GM19351 (cell line): ENCODE results near the gene USP22.

ENCODE experiments used
- ATAC-seq: cut with Tn5 transposase; IDR thresholded peaks from one replicate; pipeline ENCODE4 v1.9.1; 2021; ENCODE audit warnings: mild to moderate bottlenecking, moderate library complexity; ENCODE audit not compliant: unreplicated experiment

Gene USP22

DNA sequence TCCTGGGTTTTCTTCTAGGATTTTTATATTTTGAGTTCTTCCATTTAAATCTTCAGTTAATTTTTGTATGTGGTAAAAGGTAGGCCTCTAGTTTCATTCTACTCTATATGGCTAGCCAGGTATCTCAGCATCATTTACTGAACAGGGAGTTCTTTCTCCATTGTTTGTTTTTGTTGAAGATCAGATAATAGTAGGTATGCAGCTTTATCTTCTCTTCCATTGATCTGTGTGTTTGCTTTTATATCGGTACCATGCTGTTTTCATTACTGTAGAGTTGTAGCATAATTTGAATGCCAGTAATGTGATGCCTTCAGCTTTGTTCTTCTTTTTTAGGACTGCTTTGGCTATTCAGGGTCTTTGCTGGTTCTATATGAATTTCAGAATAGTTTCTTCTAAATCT lies 77.3 kb downstream of the USP22 start:
- ATAC-seq: no peak

DNA sequence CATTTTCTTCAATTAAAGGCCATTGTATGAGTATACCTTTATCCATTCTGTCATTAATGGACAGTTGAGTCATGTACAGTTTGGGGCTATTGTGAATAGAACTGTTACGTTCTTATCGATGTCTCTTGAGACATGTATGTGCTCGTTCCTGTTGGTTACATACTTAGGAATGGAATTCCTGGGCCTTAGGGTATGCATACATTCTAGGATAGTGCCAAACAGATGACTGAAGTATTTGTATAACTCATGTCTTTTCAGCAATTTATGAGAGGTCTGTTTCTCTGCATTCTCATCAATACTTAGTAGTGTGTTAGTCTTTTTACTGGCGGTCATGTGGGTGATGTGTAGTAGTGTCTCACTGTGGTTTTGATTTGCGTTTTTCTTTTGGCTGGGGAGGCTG lies 81.2 kb downstream of the USP22 start:
- ATAC-seq: no peak

DNA sequence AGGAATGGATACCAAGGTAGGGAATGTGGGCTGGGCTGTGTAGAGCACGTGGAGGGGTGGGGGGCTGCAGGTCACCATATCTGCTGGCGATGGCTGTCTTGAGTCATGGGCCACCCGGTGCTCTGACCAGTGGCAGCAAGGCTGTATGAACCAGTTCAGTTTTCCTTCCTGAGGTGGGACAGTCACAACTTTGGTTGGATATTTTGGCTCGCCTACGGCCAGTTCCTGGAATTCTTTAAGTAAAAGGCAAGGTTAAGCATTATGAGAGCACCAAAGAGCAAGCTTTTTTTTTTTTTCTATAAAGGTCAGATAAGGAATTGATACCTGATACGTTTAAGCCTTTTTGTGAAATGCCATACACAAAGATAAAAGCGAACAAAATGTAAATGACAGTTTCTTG lies 81.9 kb downstream of the USP22 start:
- no peak for ATAC-seq

DNA sequence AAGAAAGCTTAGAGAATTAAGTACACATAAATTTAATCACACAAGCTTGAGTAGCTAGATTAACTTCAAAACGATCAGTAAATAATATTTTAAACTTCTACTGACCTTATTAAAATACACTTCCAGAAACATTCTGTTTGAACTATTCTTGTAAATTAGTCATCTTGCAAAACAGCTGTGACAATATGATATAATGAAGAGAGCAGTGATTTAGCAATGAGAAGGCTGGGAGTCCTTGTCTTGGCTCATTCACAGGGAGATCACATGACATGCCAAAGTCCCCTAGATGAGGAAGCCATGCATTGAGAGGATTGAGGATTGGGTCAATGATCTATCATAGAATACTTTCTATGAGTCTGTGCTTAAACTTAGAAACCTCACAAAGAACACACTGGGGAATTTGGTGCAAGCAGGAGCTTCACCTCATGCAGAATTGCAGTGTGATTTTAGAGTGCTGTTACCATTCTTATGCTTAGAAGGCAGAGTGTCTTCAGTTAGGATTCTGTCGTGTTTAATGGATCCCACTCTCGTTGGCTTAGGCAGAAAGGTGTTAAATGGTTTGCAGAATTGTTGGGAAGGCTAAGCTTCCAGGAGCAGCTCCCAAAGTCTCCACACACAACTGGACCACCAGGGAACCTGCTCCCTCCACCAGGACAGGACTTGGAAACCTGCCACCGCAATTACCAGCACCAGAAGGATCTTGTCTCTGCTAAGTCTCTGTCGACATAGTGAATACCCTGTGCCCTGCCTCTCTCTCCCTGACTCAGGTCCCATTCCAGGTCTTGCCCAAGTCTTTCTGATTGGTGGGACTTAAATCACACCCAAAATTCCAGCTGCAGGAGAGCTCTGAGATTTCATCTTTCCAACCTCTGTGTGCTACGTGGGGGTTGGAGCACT lies 87.1 kb downstream of the USP22 start:
- no peak for ATAC-seq

DNA sequence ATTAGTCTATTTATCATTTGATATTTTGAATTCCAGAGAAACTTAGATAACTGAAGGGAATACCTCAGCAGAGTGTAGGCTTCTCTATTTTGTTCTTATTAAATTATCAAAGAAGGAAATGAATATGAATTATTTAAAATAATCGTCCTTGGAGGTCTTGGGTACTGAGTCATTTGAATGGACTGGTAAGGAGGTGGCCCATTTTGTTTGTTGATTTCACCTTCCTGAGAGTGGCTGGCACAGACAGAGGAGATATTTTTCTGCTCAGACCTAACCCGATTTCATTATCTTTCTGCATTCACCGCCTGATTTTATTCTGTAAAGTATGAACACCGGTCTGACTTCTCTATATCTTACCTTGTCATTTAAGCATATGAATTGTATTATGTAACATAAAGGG lies 88.0 kb downstream of the USP22 start:
- ATAC-seq: no peak

DNA sequence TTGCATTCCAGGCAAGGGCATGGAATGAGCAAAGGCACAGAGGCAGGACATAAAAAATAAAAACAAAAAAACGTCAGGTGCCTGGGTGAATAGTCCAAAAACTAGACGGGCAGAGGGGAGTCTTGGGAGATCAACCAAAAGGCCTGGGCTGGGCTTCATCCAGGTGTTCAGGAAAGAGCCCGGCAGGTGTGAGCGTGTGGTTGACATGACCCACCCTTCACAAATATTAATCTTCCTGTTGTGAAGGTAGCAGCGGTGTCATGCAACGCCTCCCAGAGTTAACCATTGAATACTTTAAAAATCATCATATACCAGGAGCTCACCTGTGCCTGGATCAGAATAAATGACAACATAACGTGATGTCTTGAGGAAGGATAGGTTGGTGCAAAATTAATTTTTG lies 90.6 kb downstream of the USP22 start:
- ATAC-seq: no peak
